Measurements from ENCODE around the gene ALDOC.
A peak's percentile ranks its signal among the peaks of the same experiment; 100 is the strongest.

The ALDOC gene

DNA sequence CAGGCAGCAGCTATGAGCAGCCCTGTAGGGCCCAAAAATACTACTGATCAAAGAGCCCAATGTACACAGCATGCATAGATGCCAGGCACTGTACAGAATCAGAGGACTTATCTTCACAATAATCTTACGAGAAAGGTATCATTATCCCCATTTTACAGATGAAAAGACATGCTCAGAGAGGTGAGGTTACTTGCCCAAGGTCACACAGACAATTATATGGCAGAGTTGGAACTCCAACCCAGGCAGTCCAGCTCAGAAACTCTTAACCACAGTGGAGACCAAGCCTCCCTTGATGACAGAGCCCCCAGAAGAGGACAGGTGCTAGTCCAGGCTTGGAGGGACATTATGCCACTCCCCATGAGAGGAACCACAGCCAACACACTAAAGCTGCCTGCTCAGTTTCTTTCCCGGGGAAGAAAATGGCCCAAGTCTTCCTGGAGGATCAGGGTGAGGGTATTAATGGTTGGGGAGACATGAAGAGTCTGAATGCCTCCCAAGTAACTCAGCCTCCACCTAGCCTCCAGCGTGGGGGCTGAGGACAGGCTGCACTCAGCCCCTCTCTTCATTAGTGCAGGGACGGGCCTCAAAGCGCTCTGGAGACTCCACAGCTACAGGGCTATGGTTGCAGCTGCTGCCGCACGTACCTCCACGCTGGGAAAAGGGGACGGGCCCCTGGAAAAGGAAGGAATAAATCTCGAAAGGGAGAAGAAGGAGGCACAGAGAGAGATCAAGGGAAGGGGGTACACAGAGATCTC, 25.1 kb downstream of the ALDOC start:
- DNase-seq: peak; percentile 37

DNA sequence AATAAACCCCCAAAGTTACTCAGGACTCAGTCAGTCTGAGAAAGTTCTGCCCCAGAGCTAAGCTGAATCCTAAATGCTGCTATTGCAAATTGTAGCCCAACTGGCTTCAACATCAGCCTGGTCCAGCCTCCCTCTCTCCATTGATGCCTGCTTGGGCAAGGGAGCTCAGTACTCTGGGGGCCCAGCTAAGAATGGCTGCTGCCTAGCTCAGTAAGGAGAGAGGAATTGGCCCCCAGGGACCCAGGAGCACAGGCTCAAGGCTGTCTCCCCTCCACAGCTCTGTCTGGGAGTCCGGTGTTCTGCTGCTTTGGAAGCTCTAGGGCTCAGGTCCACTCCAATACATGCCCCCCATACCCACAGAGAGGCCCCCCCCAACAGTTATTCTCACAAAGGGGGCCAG, 25.8 kb downstream of the ALDOC start:
- no peak for DNase-seq

DNA sequence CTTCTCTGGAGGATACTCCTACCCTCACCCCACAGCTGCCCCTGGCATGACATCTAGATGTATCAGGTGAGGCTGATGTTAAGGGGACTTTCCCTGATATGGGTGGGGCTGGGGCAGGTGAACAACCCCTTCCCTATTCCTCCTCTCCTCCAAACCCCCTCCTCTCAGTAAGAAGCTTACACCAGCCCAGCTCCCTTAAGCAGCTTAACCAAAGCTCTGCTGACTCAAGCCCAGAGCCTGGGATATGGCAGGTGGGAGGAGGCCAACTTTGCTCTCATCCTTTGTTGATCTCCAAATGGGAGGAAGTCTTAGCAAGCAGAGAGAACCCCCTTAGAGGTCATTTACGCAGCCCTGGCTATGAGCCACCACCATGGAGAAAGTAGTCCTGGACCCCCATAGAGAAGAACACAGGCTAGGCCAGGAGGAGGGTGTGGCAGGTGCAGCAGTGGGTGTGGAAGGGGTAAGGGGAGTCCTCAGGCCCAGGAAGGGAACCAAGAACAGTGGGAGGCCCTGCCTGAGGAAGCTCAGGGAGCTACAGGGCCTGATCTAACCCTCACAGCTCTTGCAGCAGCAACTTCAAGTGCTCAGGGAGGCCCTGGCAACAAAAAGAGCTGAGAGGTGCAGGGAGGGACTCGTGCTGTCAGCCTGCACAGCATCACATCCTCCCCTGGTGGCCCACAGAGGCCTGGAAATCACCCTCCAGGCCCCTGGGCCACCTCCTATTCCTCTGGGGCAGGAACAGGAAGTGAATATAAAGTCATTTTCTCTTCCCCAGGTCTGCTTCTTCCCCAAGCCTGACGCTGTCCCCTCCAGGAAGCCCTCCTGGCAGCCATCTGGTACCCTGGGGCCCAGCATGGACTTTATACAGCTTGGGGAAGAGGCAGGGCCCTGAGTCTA, 27.2 kb downstream of the ALDOC start:
- DNase-seq: no peak

GRCh38 chr17:28548417-28549130, 28.1 kb downstream of the ALDOC start:
- no peak for DNase-seq

- peak; percentile 45 for DNase-seq
Measured at GRCh38 chr17:28547623-28548416, 28.9 kb downstream of the ALDOC start.

DNA sequence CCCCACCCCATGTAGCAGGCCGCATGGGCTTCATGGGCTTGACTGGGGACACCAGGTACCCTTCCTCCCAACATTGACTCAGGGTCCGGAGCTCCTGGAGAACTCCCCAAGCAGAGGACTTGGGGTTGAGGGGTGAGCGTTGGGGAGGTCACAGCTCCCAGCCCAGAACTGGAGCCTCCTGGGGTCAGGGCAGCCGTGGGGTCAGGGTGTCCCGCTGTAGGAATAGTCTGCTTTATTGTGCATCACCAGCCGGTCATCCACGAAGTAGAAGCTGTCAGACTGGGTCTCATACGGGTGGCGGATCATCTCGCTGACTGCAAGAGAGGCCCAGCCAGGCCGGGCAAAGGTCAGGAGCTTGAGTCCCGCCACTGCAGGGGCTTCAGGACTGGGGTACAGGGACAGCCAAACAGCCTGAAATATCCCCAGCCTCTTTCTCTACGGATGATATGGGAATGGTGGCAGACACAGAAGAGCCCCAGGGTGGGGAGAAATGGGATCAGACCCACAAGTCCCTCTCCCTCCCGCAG, 29.5 kb downstream of the ALDOC start:
- DNase-seq: no peak

DNA sequence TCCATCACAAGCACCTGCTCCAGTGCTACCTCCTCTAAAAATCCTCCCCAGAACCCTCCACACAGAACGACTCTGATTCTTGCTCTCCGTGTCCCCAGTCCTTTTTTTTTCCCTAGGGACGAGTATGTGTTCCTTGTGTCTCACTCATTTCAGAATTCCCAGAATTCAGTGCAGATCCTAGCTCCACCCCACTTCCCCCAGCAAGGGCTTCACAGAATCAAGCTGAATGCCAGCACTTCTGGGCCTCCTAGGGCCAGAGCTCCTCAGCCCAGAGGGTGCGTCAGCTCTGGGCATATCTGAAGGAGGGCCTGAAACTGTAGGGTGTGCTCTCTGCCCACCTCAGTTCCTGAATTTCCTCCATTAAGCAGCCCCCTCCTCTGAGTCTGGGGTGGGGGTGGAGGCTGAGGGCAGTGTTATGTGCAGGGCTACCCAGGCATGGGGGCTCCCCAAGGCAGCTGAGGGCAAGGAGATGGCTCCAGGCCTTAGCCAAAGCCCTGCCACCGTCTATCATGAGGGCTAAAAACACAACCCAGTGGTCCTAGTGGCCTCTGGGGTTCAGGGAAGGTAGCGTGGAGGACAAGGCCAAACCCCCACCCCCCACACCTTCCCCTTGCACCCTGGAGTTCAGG, 30.8 kb downstream of the ALDOC start:
- no peak for DNase-seq

GRCh38 chr17:28545141-28545503, 31.6 kb downstream of the ALDOC start:
- DNase-seq: no peak

- no peak for DNase-seq
Measured at GRCh38 chr17:28544402-28545140, 32.1 kb downstream of the ALDOC start.

GRCh38 chr17:28541439-28541838, 35.3 kb downstream of the ALDOC start:
- DNase-seq: no peak

- no peak for DNase-seq
Measured at GRCh38 chr17:28540231-28540630, 36.5 kb downstream of the ALDOC start.

- no peak for DNase-seq
Measured at GRCh38 chr17:28538296-28538895, 38.3 kb downstream of the ALDOC start.

DNA sequence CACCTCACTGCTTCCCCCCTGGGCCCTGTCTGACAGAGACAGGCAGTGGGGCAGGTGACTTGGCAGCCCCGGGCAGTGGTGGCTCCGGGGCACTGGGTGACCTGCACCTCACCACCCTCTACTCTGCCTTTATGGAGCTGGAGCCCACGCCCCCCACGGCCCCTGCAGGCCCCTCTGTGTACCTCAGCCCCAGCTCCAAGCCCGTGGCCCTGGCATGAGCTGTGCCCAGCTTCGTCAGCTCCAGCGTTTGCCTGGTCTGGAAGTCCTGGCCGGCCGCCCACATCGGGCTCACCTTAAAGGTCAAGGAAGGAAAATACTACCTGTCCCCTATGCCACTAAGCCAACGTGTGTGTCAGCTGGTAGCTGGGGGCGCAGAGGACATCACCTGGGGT, 39.5 kb downstream of the ALDOC start:
- DNase-seq: no peak

DNA sequence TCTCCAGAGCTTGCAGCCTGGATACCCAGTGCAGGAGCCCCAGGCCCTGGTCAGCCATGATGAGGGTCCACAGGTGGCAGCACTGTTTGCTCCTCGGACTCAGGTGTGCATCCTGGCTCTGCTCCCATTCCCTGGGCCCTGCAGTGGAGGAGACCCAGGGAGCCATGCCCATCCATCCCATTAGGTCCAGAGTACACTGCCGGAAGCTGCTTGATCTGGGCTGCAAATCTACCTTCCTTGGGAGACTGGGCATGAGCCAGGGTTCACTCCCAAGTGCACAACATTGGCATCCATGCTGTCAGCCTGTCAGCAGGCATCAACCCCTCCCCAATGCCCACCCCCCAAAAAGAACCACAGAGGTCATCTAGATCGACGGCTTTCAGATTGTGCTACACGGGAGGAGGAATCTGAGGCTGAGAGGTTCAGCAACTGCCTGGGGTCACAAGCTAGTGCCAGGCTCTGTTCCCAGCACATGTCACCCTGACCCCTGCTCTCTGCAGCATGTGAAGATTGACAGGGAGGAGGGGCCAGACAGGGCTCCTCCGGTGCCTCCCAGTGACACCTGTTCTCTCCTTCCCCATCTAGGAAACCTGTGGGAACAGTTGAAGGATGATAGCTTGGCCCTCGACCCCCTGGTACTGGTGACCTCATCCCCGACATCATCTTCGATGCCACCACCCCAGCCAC, 40.0 kb downstream of the ALDOC start:
- DNase-seq: no peak

DNA sequence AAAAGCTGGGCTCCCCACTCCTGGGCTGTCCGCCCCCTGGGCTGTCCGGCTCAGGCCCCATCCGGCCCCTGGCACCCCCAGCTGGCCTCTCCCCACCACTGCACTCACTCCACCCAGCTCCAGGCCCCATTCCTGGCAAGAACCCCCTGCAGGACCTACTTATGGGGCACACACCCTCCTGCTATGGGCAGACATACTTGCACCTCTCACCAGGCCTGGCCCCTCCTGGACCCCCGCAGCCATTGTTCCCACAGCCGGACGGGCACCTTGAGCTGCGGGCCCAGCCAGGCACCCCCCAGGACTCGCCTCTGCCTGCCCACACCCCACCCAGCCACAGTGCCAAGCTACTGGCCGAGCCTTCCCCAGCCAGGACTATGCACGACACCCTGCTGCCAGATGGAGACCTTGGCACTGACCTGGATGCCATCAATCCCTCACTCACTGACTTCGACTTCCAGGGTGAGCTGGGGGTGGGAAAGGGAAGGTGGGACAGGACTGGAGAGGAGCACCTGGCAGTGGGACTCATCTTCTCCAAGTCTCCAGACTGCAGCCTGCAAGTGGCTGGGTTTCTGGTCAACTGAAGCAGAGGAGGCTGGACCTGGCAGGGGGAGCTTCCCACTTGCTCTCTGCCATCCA, 41.8 kb downstream of the ALDOC start:
- no peak for DNase-seq

GRCh38 chr17:28533091-28533807, 43.4 kb downstream of the ALDOC start:
- DNase-seq: no peak

DNA sequence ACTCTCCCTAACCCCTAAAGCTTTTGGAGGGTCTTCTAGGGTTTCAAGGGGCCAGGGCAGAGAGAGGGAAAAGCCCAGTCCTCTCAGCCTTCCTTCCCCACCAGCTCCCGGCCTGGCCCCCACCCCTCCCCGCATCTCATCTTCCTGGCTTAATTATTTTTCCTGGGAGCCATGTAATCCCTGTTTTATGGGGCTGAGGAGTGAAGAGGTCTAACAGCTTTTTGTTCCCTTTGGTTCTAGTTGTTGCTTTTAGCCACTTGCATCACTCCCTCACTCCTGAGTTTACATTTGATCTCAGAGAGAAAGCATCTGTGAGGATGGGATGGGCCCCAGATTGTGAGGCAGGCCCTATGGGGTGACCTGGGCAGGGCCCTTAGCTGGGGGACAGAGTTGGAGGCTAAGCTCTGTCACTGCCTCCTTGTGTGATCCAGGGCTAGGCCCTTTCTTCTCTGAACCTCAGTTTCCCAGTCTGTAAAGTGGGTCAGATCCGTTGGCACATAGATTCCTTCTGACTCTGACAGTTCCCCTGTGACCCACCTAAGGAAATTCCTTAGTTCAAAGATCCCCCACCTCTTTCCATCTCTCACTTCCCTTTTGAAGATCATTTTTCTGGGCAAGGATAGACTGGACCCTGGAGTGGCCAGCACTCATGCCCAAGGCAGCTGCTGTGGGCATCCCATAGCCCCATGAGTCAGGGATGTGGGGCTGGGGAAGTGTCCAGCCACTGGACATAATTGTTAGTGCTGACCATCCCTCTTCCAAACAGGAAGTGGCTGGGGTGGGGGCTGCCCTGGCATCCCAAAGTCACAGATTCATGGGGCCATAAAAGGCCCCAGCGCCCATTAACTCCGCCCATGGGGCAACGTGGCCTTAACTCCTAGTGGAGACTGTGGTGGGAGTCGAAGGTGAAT, 44.4 kb downstream of the ALDOC start:
- DNase-seq: no peak

DNA sequence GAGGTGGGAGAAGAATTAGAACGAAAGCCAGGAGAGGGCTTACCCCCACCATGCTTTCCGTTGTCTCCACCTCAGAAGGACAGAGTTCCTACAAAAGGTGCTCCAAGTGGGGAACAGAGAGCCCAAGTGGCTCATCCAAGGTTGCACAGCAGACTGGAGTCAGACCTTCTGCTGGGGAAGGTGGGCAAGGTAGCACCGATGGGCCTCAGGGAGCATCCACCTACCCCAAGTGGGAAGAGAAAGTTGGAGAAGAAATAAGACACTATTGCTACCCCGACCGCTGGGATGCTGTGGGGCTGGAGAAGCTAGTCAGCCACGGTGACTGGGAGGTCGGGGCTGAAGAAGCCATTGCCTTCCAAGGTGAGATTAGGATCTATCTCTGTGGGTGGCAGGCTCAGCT, 45.8 kb downstream of the ALDOC start:
- no peak for DNase-seq

All from NCI-H345 (cell line).